ENCODE results near the gene SLC17A7. TPM values are rescaled to one million over a fixed set of nuclear protein-coding genes. Genes with fewer than 3 reads are reported as not detected.
A peak's percentile ranks its signal among the peaks of the same experiment; 100 is the strongest.

The SLC17A7 gene
- total and polyA plus RNA-seq, 2 donors from 2014 or later = 0.45 to 1.4 TPM

- DNase-seq (no peak), FAIRE-seq (no peak)
- no peak for TF ChIP-seq CTCF (IDR thresholded peaks at IDR 0.05; ENCODE audit: borderline replicate concordance, extremely low read depth, insufficient read depth)
- intact Hi-C loops (cut with DNase I) = no loop called here
- Histone ChIP-seq H3K36me3 (ENCODE audit: control insufficient read depth in 2 of 3, insufficient read depth in 3 of 3, low read length in 3 of 3) (no peaks in the 10 kb centered on the region), H3K27me3 (ENCODE audit: control insufficient read depth, insufficient read depth, low read length) (no peaks in the 10 kb centered on the region), H3K4me3 (ENCODE audit: low read length in 3 of 3) (no peak overlapping the region), H3K9me3 (ENCODE audit: control insufficient read depth in 2 of 3, insufficient read depth in 1 of 3, low read length in 3 of 3) (no peaks in the 10 kb centered on the region), H3K27ac (ENCODE audit: low read depth in 2 of 2, low read length in 2 of 2) (no peak overlapping the region), H3K9ac (ENCODE audit: low read length in 3 of 3) (no peak overlapping the region), H3K4me1 (ENCODE audit: control insufficient read depth in 2 of 3, insufficient read depth in 2 of 3, low read depth in 1 of 3, low read length in 3 of 3) (no peaks in the 10 kb centered on the region)
These were observed 38.8 kb upstream of the SLC17A7 start for GRCh38 chr19:49479975-49480628.

DNA sequence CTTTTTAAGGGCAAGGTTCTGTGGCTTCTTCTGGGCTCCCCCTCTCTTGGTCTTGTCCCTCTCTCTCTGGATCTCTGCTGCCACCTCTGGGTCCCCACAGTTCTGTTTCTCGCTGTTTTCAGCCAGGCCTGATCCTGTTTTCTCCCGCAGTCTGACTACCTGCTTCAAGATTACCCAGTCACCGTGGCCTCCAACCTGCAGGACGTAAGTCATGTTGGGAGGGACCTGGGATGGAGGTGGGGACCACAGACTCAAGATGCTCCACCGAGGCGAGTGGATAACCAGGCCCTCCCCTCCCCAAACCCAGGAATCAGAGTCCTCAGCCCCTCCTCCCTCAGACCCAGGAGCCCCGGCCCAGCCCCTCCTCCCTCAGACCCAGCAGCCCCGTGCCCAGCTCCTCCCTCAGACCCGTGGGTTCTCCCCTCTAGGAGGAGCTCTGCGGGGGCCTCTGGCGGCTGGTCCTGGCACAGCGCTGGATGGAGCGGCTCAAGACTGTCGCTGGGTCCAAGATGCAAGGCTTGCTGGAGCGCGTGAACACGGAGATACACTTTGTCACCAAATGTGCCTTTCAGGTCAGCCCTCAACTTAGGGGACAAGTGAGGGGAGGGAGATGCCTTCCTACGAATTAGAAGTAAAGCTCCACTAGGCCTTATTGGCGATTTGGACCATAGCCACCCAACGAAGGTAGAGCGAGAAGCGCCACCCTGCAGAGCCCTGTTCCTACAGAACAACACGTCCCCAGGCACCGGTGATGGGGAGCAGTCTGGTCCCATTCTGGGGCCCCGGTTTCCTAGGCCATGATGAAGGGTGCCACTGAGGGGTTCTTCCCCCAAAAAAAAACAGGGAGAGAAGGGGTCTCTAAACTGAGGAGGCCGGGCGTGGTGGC is 34.9 kb upstream of the SLC17A7 start:
- DNase-seq (peak in 4 of 5 donors; percentile 85 to 91 (median 87)), FAIRE-seq (no peak)
- no peak overlapping the region for H3K9ac ChIP-seq (ENCODE audit: low read length in 3 of 3)
- intact Hi-C loops (cut with DNase I) = no loop called here
- H3K9me3 ChIP-seq (ENCODE audit: control insufficient read depth in 2 of 3, insufficient read depth in 1 of 3, low read length in 3 of 3) = no peaks in the 10 kb centered on the region
- H3K27ac ChIP-seq (ENCODE audit: low read depth in 2 of 2, low read length in 2 of 2) = no peak overlapping the region
- peaks cover 0 to 9% (median 0%) of the 10 kb centered on the region in 3 donors for H3K4me1 ChIP-seq (ENCODE audit: control insufficient read depth in 2 of 3, insufficient read depth in 2 of 3, low read depth in 1 of 3, low read length in 3 of 3)
- peak; percentile 22 for TF ChIP-seq CTCF (IDR thresholded peaks at IDR 0.05; ENCODE audit: borderline replicate concordance, extremely low read depth, insufficient read depth)
- H3K36me3 ChIP-seq (ENCODE audit: control insufficient read depth in 2 of 3, insufficient read depth in 3 of 3, low read length in 3 of 3) = no peaks in the 10 kb centered on the region
- H3K27me3 ChIP-seq (ENCODE audit: control insufficient read depth, insufficient read depth, low read length) = no peaks in the 10 kb centered on the region
- H3K4me3 ChIP-seq (ENCODE audit: low read length in 3 of 3) = no peak overlapping the region

GRCh38 chr19:49475191-49475917 is 34.0 kb upstream of the SLC17A7 start:
- H3K9me3 ChIP-seq (ENCODE audit: control insufficient read depth in 2 of 3, insufficient read depth in 1 of 3, low read length in 3 of 3) = no peaks in the 10 kb centered on the region
- FAIRE-seq = no peak

More at GRCh38 chr19:49475191-49475917, 34.0 kb upstream of the SLC17A7 start:
- no peaks in the 10 kb centered on the region for H3K36me3 ChIP-seq (ENCODE audit: control insufficient read depth in 2 of 3, insufficient read depth in 3 of 3, low read length in 3 of 3)
- peak in 1 of 5 donors; percentile 10 for DNase-seq
- no peak overlapping the region for H3K27ac ChIP-seq (ENCODE audit: low read depth in 2 of 2, low read length in 2 of 2)
- H3K4me3 ChIP-seq (ENCODE audit: low read length in 3 of 3) = no peak overlapping the region
- peak overlapping the region in 1 of 3 donors; percentile 86 for H3K9ac ChIP-seq (ENCODE audit: low read length in 3 of 3)
- TF ChIP-seq CTCF (IDR thresholded peaks at IDR 0.05; ENCODE audit: borderline replicate concordance, extremely low read depth, insufficient read depth) = no peak
- peaks cover 0 to 9% (median 0%) of the 10 kb centered on the region in 3 donors for H3K4me1 ChIP-seq (ENCODE audit: control insufficient read depth in 2 of 3, insufficient read depth in 2 of 3, low read depth in 1 of 3, low read length in 3 of 3)
- no peaks in the 10 kb centered on the region for H3K27me3 ChIP-seq (ENCODE audit: control insufficient read depth, insufficient read depth, low read length)
- intact Hi-C loops (cut with DNase I) = no loop called here

All from kidney (tissue), 14 donors.